Activated T-cell treated with anti-CD3 and anti-CD28 coated beads for 48 hours (primary cell): Measurements from ENCODE around the gene LHPP.

ENCODE experiments used
- DNase-seq: peaks from one replicate; pipeline ENCODE4 v3.0.0-alpha.2; 2020; ENCODE audit warnings: low read depth

The LHPP gene

GRCh38 chr10:124522131-124522932, 60.7 kb downstream of the LHPP start:
- DNase-seq = no peak

DNA sequence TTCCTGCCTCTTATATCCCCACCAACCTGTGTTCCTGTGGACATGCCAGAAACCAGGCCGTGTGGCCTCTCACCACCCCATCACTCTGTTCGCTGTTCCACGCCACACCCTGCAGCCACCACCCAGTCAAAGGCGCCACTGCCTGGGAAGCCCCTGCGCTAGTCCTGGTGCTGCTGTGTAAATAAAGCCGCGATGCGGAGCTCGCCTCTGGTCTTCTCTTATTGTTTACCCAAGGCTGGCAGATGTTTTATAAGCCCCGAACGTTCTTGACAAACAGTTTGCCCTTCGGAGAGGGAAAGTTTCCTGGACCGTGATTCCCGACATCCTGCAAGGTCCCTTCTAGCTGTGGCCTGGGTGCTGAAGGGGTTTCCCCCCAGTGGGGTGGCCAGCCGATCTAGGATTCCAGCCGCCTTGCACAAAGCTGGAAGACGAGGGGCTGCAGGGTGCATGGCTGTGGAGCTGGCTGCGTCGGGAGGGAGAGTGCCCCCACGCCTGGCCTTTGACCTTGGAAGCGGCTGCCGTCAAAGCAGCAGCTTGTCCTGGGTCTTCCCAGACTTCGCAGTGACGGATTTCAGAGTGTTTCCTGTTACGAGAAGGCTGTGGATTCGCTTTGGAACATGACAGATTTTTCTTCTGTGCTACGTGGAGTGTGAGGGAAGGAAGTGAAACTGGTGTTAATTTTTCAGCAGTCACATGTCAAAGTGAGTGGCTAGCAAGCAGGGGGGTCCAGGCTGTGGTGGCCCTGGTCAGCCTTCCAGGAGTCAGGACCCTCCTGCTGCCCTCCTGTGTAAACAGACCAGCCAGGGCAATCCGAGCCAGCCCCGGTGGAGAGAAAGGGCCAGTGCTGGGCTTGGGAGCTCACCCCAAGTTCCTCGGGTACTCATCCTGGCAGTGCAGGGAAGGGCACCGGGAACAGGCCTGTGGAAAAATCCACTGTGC, 61.6 kb downstream of the LHPP start:
- no peak for DNase-seq

DNA sequence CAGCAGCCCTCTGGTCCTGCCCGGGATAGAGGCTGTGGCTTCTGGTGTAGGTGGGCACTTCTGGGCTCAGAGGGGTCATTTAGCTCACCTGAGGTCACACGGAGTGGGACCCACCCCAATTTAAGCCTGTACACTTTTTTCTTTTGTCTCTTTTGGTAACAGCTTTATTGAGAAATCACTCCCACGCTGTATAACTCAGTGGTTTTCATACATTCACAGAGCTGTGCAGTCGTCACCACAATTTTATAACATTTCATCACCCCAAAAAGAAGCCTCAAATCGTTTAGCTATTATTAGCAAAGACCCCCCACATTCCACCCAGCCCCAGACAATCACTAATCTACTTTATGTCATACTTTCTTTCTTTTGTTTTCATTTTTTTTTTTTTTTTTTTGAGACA, 62.3 kb downstream of the LHPP start:
- DNase-seq = no peak

DNA sequence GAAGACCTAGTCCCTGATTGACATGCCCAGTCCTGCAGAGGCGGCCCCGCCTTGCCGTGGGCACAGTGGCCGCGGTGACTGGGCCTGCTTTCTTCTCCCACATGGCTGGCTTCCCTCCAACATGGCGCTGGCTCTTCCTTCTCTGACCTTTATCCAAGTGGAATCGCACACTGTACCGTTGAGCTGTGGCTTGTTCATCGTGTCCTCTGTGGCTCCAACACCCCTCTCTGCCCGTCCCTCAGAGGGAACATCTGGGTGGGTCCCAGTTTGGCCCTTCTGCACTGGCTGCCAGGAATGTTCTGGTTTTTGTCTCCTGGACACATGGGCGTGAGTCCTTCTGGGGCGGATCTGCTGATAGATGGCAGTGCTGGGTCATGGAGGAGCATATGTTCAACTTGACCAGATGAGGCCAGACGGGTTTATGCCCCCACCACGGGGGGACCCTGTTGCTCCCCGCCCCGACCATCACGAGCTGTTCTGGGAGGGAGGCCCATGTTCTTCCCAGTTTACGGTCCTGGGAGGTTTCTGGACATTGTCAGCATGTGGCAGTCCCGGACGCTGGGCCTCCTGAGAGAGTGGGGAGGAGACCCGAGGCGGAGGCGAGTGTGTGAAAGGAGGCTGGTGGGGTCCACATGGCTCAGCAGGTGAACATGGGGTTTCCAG, 63.5 kb downstream of the LHPP start:
- no peak for DNase-seq

GRCh38 chr10:124525751-124526600, 64.4 kb downstream of the LHPP start:
- no peak for DNase-seq

DNA sequence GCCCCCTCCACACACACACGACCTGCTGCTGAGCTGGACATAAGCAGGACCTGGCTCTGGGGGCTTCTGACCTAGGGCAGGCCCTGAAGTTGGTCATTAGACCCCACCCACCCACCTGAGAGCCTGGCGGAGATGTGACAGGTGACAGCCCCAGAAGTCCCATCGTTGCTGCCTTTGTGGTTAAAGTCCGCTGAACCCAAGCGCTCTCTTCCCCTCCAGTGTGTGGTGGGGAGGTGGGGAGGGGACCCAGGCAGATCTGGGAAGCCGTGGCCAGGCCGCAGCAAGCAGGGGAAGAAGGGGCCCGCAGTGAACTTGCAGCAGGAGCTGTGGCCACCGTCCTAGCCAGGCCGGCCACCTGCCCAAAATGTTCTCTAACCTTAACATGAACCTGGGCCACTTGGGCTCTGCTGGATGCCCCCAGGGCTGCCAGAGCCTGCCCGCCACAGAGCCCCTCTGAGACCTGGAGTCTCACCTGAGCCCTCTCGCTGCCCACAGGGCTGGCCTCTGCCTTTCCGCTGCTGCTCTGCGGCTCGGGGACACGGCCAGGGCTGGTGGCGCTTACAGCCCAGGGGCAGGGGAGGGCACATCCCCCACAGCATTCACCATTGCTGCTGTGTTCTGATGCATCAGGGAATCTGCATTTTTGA, 65.1 kb downstream of the LHPP start:
- DNase-seq = no peak

DNA sequence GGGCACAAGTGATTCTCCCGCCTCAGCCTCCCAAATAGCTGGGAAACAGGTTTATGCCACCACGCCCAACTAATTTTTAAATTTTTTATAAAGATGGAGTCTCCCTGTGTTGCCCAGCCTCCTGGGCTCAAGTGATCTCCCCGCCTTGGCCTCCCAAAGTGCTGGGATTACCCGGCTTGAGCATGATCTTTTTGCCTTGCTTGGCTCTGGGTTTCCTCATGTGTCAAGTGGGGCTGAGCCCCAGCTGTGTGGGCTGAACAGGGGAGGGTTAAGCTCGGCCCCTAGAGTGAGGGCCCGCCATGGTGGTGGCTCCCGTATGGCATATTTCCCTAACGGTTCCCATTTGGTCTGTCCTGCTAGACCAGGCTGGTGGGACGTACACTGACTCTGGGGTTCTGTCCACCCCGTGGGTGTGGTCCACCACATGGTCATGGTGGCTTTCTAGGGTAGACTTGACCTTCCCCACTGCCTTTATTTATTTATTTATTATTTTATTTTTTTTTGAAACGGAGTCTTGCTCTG, 66.3 kb downstream of the LHPP start:
- DNase-seq = no peak

DNA sequence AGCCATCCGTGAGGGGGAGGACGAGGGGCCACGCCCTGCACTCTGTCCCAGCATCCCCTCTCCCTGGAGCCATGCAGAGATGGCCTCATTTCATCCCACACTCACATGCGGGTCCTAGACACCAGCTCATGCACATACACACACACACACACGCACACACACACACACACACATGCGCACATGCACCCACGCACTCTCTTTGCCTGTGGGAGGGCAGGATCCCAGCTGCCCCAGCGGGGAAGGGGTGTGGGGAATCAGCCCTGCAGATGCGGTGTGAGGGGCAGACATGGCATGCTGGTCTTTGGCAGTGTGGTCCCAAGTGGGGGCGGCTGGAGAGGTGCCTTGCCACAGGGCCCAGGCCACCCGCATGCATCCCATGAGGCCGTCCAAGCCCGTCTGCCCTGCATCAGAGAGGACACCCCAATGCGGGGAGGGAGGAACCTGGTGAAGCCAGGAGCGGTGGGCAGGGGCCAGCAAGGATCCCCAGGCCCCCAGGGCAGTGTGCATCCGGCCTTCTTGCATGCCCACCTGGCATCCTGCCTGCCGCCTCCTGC, 68.1 kb downstream of the LHPP start:
- no peak for DNase-seq

DNA sequence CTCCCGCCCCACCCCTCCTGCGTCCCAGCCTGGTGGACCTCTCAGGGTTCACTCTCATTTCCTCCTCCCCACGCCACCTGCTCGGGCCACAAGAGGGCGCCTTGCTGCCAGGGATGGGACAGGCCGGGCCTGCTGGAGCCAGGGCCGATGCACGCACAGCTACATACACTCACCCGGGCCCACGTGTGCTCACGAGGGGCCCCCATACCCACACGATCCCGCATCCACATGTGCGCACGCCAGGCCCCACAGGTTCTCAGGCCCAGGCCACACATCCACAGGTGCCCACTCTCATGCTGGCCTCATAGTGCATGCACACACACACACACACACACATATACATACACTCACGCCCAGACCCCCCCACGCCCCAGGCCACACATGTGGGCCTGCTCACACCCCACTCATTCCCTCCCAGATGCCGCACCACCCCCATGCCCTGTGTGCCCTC, 68.6 kb downstream of the LHPP start:
- peak; percentile 83 for DNase-seq

GRCh38 chr10:124530816-124531215, 69.2 kb downstream of the LHPP start:
- no peak for DNase-seq

DNA sequence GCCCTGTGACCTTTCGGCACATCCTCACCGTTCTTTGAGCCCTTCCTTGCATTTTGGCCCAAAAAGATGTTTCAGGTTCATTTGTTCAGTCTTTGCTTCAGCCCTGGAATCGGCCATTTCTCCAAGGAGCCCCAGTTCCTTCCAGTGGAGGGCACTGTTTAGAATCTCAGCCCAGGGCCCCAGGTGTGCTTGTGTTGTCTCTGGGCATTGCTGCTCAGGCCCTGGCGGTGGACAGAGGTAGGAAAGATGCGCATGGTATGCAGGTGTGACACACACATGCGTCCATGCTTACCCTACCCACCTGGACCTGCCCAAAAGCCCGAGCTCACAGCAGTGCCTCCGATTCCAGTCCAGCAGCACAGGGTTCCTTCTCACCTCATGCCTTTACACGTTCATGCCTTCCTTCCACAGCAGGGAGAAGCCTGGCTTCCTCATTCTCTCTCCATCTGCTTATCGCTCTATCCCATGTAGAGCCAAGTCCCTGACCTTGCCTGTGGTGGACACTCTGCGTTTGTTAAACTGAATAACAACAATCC, 70.6 kb downstream of the LHPP start:
- DNase-seq = no peak

DNA sequence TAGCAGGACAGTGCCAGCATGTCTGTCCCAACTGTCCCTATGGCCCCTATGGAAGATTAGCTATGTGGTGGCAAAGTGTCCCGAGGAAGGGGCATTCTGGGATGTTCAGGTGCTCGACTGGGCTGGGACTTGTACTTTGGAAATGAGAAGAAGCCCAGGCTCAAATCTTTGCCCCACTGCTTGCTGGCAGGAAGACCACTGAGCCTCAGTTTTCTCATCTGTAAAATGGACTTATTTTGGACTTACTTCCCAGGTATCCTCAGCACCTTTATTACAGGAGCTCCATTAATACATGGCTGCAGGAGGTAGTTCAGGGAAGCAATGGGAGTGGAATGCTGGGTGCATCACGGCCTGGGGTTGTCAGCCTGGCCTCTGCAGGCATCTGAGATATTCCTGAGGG, 71.2 kb downstream of the LHPP start:
- no peak for DNase-seq

GRCh38 chr10:124533266-124533665, 71.6 kb downstream of the LHPP start:
- DNase-seq = no peak

DNA sequence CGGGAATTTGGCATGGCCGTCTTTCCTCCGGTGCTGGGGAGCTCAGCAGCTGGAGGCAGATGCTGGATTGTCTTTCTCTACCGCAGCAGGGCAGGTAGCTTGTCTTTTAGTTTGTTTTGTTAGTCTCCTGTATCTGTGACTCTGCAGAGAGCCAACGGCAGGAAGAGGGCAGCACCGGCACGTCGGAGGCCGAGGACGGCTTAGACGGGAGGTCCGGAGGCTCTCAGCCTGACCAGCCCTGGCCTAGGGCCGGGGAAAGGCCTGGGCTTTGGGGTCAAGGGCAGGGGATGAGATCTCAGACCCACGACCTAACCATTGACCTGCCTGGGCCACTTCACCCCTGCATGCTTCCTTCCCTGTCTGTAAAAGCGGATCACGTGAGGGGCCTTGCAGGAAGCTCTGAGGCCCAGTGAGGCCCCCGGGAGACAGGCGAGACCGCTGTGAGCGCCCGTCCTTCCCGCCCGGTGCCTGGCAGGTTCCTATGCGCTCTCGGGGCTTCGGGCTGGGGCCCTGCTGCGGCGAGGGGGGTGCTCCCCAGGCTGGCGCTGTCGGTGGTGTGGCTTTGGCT, 72.7 kb downstream of the LHPP start:
- DNase-seq = no peak

GRCh38 chr10:124534826-124535601, 73.4 kb downstream of the LHPP start:
- no peak for DNase-seq

GRCh38 chr10:124535731-124536495, 74.3 kb downstream of the LHPP start:
- DNase-seq = no peak

DNA sequence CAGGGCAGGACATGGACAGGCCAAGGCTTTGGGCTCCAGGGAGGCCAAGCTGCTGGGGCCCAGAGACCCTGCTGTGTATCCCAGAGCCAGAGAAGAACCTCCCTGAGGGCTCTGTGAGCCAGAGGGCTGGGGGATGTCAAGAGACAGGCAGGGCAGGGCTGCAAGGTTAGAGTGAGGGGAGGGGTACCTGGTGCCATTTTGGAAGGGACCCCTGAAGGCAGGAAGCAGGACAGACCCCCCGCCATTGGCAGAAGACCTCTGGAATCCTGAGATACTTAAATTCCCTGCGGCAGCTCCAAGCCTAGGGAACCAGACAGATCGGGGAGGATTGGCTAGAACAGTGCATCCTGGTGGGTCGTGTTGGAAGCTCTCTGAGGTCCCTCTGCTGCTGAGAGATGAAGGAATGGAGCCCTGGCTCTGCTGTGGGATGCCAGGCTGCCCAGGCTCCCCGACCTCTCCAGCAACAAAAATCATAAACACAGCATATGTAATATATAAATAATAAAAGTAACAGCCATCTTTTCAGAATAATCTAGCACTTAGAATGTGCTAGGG, 75.0 kb downstream of the LHPP start:
- no peak for DNase-seq

DNA sequence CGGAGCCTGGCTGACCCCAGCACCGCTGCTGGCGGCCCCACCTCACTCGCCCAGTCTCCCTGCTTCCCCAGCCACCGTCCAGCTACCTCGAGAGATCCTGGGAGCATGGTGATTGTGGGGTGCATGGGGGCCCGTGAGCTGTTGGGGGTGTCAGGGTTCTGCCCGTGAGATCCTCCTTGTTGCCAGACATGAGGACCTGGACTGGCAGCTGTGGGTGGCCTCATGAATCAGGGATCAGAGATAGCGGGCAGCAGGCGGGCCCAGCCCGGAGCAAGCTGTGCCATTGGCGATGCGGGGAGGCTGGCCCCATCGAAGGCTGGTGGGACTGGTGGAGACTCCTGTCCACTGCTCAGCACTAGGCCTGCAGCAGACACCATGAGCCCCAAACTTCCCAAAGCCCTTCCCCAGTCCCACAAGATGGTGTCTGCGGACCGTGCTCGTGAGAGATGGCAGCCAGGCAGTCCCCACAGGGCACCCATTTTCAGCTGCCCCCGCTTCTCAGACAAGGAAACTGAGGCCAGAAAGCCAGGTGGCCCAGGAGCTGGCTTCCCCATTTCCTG, 75.6 kb downstream of the LHPP start:
- no peak for DNase-seq
